ENCODE data around the gene RABGGTA.

RABGGTA gene

DNA sequence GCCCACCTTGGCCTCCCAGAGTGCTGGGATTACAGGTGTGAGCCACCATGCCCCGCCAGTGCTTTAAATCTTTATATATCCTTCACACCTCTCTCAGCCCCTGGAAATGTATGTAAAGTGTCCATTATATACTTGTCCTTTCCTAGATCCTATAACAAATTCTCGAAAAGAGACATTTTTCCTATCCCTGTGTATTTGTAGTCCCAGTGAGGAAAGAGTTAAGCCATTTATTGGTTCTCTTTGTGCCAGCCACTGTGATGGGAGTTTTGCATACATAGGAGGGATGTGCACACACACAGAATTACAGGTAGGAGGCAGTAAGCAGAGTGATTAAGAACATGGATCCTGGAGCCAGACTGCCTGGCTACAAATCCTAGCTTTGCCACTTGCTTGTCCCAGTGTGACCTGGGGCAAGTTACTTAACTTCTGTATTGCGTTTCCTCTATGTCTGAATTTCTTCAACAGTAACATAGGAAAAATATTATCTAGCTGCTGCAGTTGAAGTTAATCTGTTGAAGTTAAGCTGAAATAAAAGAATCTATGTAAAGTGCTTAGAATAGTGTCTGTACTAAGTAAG is 2.1 kb upstream of the RABGGTA start:
- Histone ChIP-seq H3K4me1 (ENCODE audit: control insufficient read depth, insufficient read depth, low read length) (peaks cover 36% of the 10 kb centered on the region), H3K9ac (ENCODE audit: low read length) (no peak overlapping the region), H3K36me3 (ENCODE audit: control insufficient read depth, insufficient read depth, low read length, severe bottlenecking) (peaks cover 12% of the 10 kb centered on the region), H3K9me3 (ENCODE audit: control insufficient read depth, low read length) (no peaks in the 10 kb centered on the region), H3K4me3 (ENCODE audit: low read length) (no peak overlapping the region), H3K27me3 (replicated peaks; ENCODE audit: control insufficient read depth, insufficient read depth, low read length) (no peaks in the 10 kb centered on the region)
- DNase-seq (ENCODE audit: low read depth) = no peak

- Histone ChIP-seq H3K4me1 (ENCODE audit: control insufficient read depth, insufficient read depth, low read length) (peaks cover 28% of the 10 kb centered on the region), H3K9me3 (ENCODE audit: control insufficient read depth, low read length) (no peaks in the 10 kb centered on the region), H3K9ac (ENCODE audit: low read length) (no peak overlapping the region), H3K4me3 (ENCODE audit: low read length) (no peak overlapping the region), H3K36me3 (ENCODE audit: control insufficient read depth, insufficient read depth, low read length, severe bottlenecking) (peaks cover 21% of the 10 kb centered on the region), H3K27me3 (replicated peaks; ENCODE audit: control insufficient read depth, insufficient read depth, low read length) (no peaks in the 10 kb centered on the region)
- no peak for DNase-seq (ENCODE audit: low read depth)
These were observed 1.1 kb upstream of the RABGGTA start for GRCh38 chr14:24272467-24272866.

- peaks cover 22% of the 10 kb centered on the region for H3K4me1 ChIP-seq (ENCODE audit: control insufficient read depth, insufficient read depth, low read length)
- DNase-seq (ENCODE audit: low read depth) = no peak
- peak overlapping the region; percentile 97 for H3K4me3 ChIP-seq (ENCODE audit: low read length)
- peak overlapping the region; percentile 99 for H3K9ac ChIP-seq (ENCODE audit: low read length)
- H3K27me3 ChIP-seq (replicated peaks; ENCODE audit: control insufficient read depth, insufficient read depth, low read length) = no peaks in the 10 kb centered on the region
- H3K36me3 ChIP-seq (ENCODE audit: control insufficient read depth, insufficient read depth, low read length, severe bottlenecking) = peaks cover 27% of the 10 kb centered on the region
- no peaks in the 10 kb centered on the region for H3K9me3 ChIP-seq (ENCODE audit: control insufficient read depth, low read length)
These were observed 452 bp upstream of the RABGGTA start for GRCh38 chr14:24271834-24272263.

- no peaks in the 10 kb centered on the region for H3K27me3 ChIP-seq (replicated peaks; ENCODE audit: control insufficient read depth, insufficient read depth, low read length)
- H3K4me1 ChIP-seq (ENCODE audit: control insufficient read depth, insufficient read depth, low read length) = peaks cover 22% of the 10 kb centered on the region
- DNase-seq (ENCODE audit: low read depth) = no peak
- H3K36me3 ChIP-seq (ENCODE audit: control insufficient read depth, insufficient read depth, low read length, severe bottlenecking) = peaks cover 38% of the 10 kb centered on the region
- H3K9me3 ChIP-seq (ENCODE audit: control insufficient read depth, low read length) = no peaks in the 10 kb centered on the region
- H3K9ac ChIP-seq (ENCODE audit: low read length) = peak overlapping the region; percentile 99
- H3K4me3 ChIP-seq (ENCODE audit: low read length) = peak overlapping the region; percentile 97
These were observed 762 bp downstream of the RABGGTA start for GRCh38 chr14:24270537-24271133.

DNA sequence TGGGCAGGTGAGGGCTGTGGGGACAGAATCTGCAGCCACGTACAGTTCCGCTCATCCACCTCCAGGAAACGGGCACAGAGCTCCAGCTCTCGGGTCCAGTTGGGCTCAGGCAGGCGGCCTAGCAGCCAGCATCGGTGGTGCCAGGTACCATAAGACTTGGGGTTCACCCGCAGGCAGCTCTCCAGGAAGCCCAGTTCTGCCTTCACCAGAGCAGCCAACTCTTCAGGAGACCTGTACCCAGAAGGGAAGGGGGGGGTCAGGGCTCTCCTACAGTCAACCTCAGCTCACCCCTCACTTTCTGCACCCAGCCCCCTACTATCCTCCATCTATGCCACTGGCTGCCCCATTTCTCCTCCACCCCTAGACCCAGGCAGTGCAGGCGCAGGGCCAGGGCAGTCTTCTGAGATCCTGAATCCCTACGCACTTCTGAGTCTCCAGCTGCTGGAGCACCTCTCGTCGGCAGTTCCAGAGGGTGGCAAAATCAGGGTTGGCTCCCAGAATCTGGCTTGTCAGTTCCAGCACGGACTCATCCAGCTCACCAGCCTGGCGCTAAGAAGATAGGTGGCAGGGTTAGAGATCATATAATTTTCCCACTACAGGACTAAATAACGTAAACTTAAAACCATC is 1.4 kb downstream of the RABGGTA start:
- no peaks in the 10 kb centered on the region for H3K27me3 ChIP-seq (replicated peaks; ENCODE audit: control insufficient read depth, insufficient read depth, low read length)
- no peak for DNase-seq (ENCODE audit: low read depth)
- H3K9ac ChIP-seq (ENCODE audit: low read length) = no peak overlapping the region
- no peaks in the 10 kb centered on the region for H3K9me3 ChIP-seq (ENCODE audit: control insufficient read depth, low read length)
- H3K36me3 ChIP-seq (ENCODE audit: control insufficient read depth, insufficient read depth, low read length, severe bottlenecking) = peaks cover 44% of the 10 kb centered on the region
- H3K4me3 ChIP-seq (ENCODE audit: low read length) = no peak overlapping the region
- peaks cover 22% of the 10 kb centered on the region for H3K4me1 ChIP-seq (ENCODE audit: control insufficient read depth, insufficient read depth, low read length)

GRCh38 chr14:24269368-24269767 is 2.0 kb downstream of the RABGGTA start:
- Histone ChIP-seq H3K9ac (ENCODE audit: low read length) (no peak overlapping the region), H3K4me3 (ENCODE audit: low read length) (no peak overlapping the region), H3K27me3 (replicated peaks; ENCODE audit: control insufficient read depth, insufficient read depth, low read length) (no peaks in the 10 kb centered on the region), H3K36me3 (ENCODE audit: control insufficient read depth, insufficient read depth, low read length, severe bottlenecking) (peaks cover 44% of the 10 kb centered on the region), H3K4me1 (ENCODE audit: control insufficient read depth, insufficient read depth, low read length) (peaks cover 21% of the 10 kb centered on the region), H3K9me3 (ENCODE audit: control insufficient read depth, low read length) (no peaks in the 10 kb centered on the region)
- DNase-seq (ENCODE audit: low read depth) = no peak

- no peak overlapping the region for H3K9ac ChIP-seq (ENCODE audit: low read length)
- no peak overlapping the region for H3K4me3 ChIP-seq (ENCODE audit: low read length)
- H3K9me3 ChIP-seq (ENCODE audit: control insufficient read depth, low read length) = no peaks in the 10 kb centered on the region
- H3K36me3 ChIP-seq (ENCODE audit: control insufficient read depth, insufficient read depth, low read length, severe bottlenecking) = peaks cover 44% of the 10 kb centered on the region
- no peak for DNase-seq (ENCODE audit: low read depth)
- no peaks in the 10 kb centered on the region for H3K27me3 ChIP-seq (replicated peaks; ENCODE audit: control insufficient read depth, insufficient read depth, low read length)
- peaks cover 10% of the 10 kb centered on the region for H3K4me1 ChIP-seq (ENCODE audit: control insufficient read depth, insufficient read depth, low read length)
These were observed 3.2 kb downstream of the RABGGTA start for GRCh38 chr14:24268225-24268624.

GRCh38 chr14:24267516-24267915 is 3.9 kb downstream of the RABGGTA start:
- DNase-seq (ENCODE audit: low read depth) = no peak
- H3K9me3 ChIP-seq (ENCODE audit: control insufficient read depth, low read length) = no peaks in the 10 kb centered on the region
- H3K27me3 ChIP-seq (replicated peaks; ENCODE audit: control insufficient read depth, insufficient read depth, low read length) = no peaks in the 10 kb centered on the region
- H3K36me3 ChIP-seq (ENCODE audit: control insufficient read depth, insufficient read depth, low read length, severe bottlenecking) = peaks cover 44% of the 10 kb centered on the region
- H3K4me1 ChIP-seq (ENCODE audit: control insufficient read depth, insufficient read depth, low read length) = peaks cover 10% of the 10 kb centered on the region
- H3K4me3 ChIP-seq (ENCODE audit: low read length) = no peak overlapping the region
- no peak overlapping the region for H3K9ac ChIP-seq (ENCODE audit: low read length)

DNA sequence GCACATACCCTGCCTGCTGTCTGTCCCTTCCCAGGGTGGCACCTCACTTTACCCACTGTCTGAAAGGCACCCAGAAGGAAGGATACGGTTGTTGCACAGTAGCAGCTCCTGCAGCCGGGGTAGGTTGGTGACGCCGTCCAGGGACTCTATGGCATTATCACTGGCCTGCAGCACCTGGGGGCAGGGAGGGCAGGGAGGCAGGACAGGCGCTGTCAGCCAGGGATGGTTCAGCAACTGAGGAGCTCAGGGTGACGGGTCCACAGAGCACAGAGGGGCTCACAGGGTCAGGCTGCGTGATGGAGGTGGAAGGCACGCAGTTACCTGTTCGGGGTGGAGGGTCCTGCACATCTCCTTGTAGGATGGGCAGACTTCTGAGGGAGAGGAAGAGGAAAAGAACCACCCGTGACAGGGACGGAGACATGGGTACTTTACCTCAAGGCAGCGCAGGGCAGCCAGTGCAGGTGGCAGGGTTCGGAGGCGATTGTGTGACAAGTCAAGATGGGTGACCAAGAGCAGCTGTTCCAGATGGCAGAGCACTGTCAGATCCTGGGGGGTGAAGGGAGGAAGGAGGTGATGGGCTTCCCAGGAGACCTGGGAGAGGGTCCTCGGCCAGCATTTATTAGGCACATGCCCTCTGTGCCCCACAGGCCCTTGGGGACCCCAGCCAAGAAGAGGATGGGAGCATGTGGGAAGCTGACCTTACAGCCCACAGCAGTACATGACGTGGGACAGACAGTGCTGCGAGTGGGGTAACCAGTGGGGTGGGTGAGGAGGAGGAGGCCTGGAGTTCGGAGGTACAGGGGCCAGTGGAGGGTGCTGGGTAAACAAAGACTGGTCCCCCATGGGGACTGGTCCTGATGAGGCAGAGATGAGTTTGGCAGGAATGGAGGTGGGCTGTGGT is 4.8 kb downstream of the RABGGTA start:
- H3K4me1 ChIP-seq (ENCODE audit: control insufficient read depth, insufficient read depth, low read length) = peaks cover 5% of the 10 kb centered on the region
- no peaks in the 10 kb centered on the region for H3K9me3 ChIP-seq (ENCODE audit: control insufficient read depth, low read length)
- no peak overlapping the region for H3K9ac ChIP-seq (ENCODE audit: low read length)
- no peak for DNase-seq (ENCODE audit: low read depth)
- no peak overlapping the region for H3K4me3 ChIP-seq (ENCODE audit: low read length)
- no peaks in the 10 kb centered on the region for H3K27me3 ChIP-seq (replicated peaks; ENCODE audit: control insufficient read depth, insufficient read depth, low read length)
- H3K36me3 ChIP-seq (ENCODE audit: control insufficient read depth, insufficient read depth, low read length, severe bottlenecking) = peaks cover 44% of the 10 kb centered on the region

GRCh38 chr14:24264298-24264697 is 7.1 kb downstream of the RABGGTA start:
- Histone ChIP-seq H3K4me1 (ENCODE audit: control insufficient read depth, insufficient read depth, low read length) (peaks cover 3% of the 10 kb centered on the region), H3K9me3 (ENCODE audit: control insufficient read depth, low read length) (no peaks in the 10 kb centered on the region), H3K36me3 (ENCODE audit: control insufficient read depth, insufficient read depth, low read length, severe bottlenecking) (peaks cover 38% of the 10 kb centered on the region), H3K27me3 (replicated peaks; ENCODE audit: control insufficient read depth, insufficient read depth, low read length) (no peaks in the 10 kb centered on the region), H3K4me3 (ENCODE audit: low read length) (no peak overlapping the region), H3K9ac (ENCODE audit: low read length) (no peak overlapping the region)
- no peak for DNase-seq (ENCODE audit: low read depth)

DNA sequence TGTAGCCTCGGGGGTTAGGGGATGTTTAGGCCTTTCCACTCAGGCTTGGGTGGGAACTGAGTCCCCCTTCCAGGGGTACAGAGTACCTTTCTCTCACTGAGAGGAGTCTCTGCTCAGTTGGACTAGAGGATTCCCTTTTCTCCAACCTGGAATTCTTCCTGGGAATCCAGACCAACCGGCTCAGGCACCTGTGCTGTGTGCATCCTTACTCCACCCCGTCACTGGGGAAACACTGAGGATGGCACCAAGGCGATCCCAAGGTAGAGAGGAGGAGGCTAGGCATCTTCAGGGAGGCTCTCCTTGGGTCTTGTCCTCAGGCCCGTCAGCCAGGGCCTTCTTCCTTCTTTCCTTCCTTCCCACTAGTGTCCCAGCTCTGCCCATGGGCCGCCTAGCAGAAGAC is 7.5 kb downstream of the RABGGTA start:
- no peak for DNase-seq (ENCODE audit: low read depth)
- H3K36me3 ChIP-seq (ENCODE audit: control insufficient read depth, insufficient read depth, low read length, severe bottlenecking) = peaks cover 34% of the 10 kb centered on the region
- H3K9ac ChIP-seq (ENCODE audit: low read length) = no peak overlapping the region
- no peaks in the 10 kb centered on the region for H3K9me3 ChIP-seq (ENCODE audit: control insufficient read depth, low read length)
- no peak overlapping the region for H3K4me3 ChIP-seq (ENCODE audit: low read length)
- H3K27me3 ChIP-seq (replicated peaks; ENCODE audit: control insufficient read depth, insufficient read depth, low read length) = no peaks in the 10 kb centered on the region
- H3K4me1 ChIP-seq (ENCODE audit: control insufficient read depth, insufficient read depth, low read length) = peaks cover 8% of the 10 kb centered on the region

All from adipocyte (in vitro differentiated cells).